Loucy (cell line): ENCODE data around the gene NLRP8.

Experiments
- H2AFZ ChIP-seq: fragments of 200-600 bp; sonication (generic); 2 replicates; pipeline ENCODE4 v1.6.0; 2016; ENCODE audit warnings: antibody characterized with exemption, mild to moderate bottlenecking, low read length, moderate library complexity
- H3F3A ChIP-seq: fragments of 200-600 bp; 2 replicates; pipeline ENCODE4 v1.6.0; 2016; ENCODE audit warnings: antibody characterized with exemption, low read depth, mild to moderate bottlenecking
- H3K27me3 ChIP-seq: fragments of 200-600 bp; sonication (generic); 2 replicates; pipeline ENCODE4 v1.6.1; 2014; ENCODE audit warnings: low read length, mild to moderate bottlenecking; ENCODE audit not compliant: insufficient read depth, poor library complexity, severe bottlenecking
- H3K36me3 ChIP-seq: fragments of 200-600 bp; sonication (generic); 2 replicates; pipeline ENCODE4 v1.6.1; 2016; ENCODE audit warnings: low read length; ENCODE audit not compliant: insufficient read depth
- H3K4me1 ChIP-seq: fragments of 200-600 bp; sonication (generic); 2 replicates; pipeline ENCODE4 v1.5.1; 2014; ENCODE audit warnings: low read length, mild to moderate bottlenecking; ENCODE audit not compliant: insufficient read depth, poor library complexity, severe bottlenecking
- H3K4me2 ChIP-seq: fragments of 200-600 bp; sonication (generic); 2 replicates; pipeline ENCODE4 v1.6.0; 2014; ENCODE audit warnings: antibody characterized with exemption, low read length, low read depth, mild to moderate bottlenecking; ENCODE audit not compliant: poor library complexity, severe bottlenecking
- H3K4me3 ChIP-seq: fragments of 200-600 bp; sonication (generic); 2 replicates; pipeline ENCODE4 v1.5.1; 2014; ENCODE audit warnings: low read length, mild to moderate bottlenecking, mixed read lengths; ENCODE audit not compliant: poor library complexity, severe bottlenecking
- H3K79me2 ChIP-seq: fragments of 200-600 bp; sonication (generic); 2 replicates; pipeline ENCODE4 v1.6.1; 2014; ENCODE audit warnings: low read length; ENCODE audit not compliant: insufficient read depth
- H3K9ac ChIP-seq: fragments of 200-600 bp; sonication (generic); 2 replicates; pipeline ENCODE4 v1.6.0; 2014; ENCODE audit warnings: mild to moderate bottlenecking, low read depth, low read length, moderate library complexity; ENCODE audit not compliant: poor library complexity, severe bottlenecking
- H3K9me2 ChIP-seq: fragments of 200-600 bp; sonication (generic); replicated peaks from 2 replicates; pipeline ENCODE4 v1.6.1; 2016; ENCODE audit warnings: low read depth, low read length, mixed read lengths
- H3K9me3 ChIP-seq: fragments of 200-600 bp; sonication (generic); 2 replicates; pipeline ENCODE4 v1.6.1; 2014; ENCODE audit warnings: mild to moderate bottlenecking, antibody characterized with exemption, low read length, low read depth; ENCODE audit not compliant: insufficient read depth
- H4K20me1 ChIP-seq: fragments of 200-600 bp; sonication (generic); 2 replicates; pipeline ENCODE4 v1.6.0; 2014; ENCODE audit warnings: antibody characterized with exemption, low read length, mild to moderate bottlenecking; ENCODE audit not compliant: insufficient read depth, poor library complexity, severe bottlenecking
- CTCF ChIP-seq: fragments of 200-600 bp; sonication (generic); conservative IDR thresholded peaks from 2 replicates; pipeline ENCODE4 v1.5.1; 2014; ENCODE audit warnings: mild to moderate bottlenecking, antibody characterized with exemption, low read length
- EZH2phosphoT487 ChIP-seq: fragments of 200-600 bp; IDR thresholded peaks from 2 replicates; pipeline ENCODE4 v1.6.1; 2018; ENCODE audit warnings: antibody characterized with exemption, mild to moderate bottlenecking, moderate library complexity, borderline replicate concordance

Gene NLRP8

GRCh38 chr19:55931936-55932386 is 15.7 kb upstream of the NLRP8 start, which contains the start of gene NLRP13:
NLRP13 (minus strand) TSS chr19:55932336; CDS start chr19:55932311, 25 bp downstream.
- no peaks in the 10 kb centered on the region for H3K36me3 ChIP-seq
- H2AFZ ChIP-seq = no peak within 1 kb of the TSS
- TF ChIP-seq CTCF (no peak), EZH2phosphoT487 (no peak)
- H3K9me2 ChIP-seq = no peaks in the 10 kb centered on the region
- no peaks in the 10 kb centered on the region; the same call in 1 of the 2 replicates for H3K9me3 ChIP-seq
- H3F3A ChIP-seq = no peaks in the 10 kb centered on the region
- no peaks in the 10 kb centered on the region for H3K4me1 ChIP-seq
- H3K79me2 ChIP-seq = no peaks in the 10 kb centered on the region
- H4K20me1 ChIP-seq = no peaks in the 10 kb centered on the region
- H3K4me3 ChIP-seq = no peak within 1 kb of the TSS
- H3K4me2 ChIP-seq = no peak within 1 kb of the TSS
- H3K9ac ChIP-seq = no peak within 1 kb of the TSS
- H3K27me3 ChIP-seq = no peaks in the 10 kb centered on the region

GRCh38 chr19:55935206-55935605 is 12.4 kb upstream of the NLRP8 start:
- H3K4me2 ChIP-seq = no peak overlapping the region
- H3K9ac ChIP-seq = no peak overlapping the region
- H3F3A ChIP-seq = no peaks in the 10 kb centered on the region
- H4K20me1 ChIP-seq = no peaks in the 10 kb centered on the region
- H3K4me1 ChIP-seq = no peaks in the 10 kb centered on the region
- no peaks in the 10 kb centered on the region for H3K9me2 ChIP-seq
- TF ChIP-seq CTCF (no peak), EZH2phosphoT487 (no peak)
- H2AFZ ChIP-seq = no peak overlapping the region
- H3K79me2 ChIP-seq = no peaks in the 10 kb centered on the region
- no peaks in the 10 kb centered on the region for H3K36me3 ChIP-seq
- no peaks in the 10 kb centered on the region for H3K27me3 ChIP-seq
- H3K9me3 ChIP-seq = peaks cover 4% of the 10 kb centered on the region; the same call in 1 of the 2 replicates
- no peak overlapping the region for H3K4me3 ChIP-seq

- Histone ChIP-seq H4K20me1 (no peaks in the 10 kb centered on the region), H2AFZ (no peak overlapping the region), H3K9me3 (peaks cover 8% of the 10 kb centered on the region; the same call in 1 of the 2 replicates), H3F3A (no peaks in the 10 kb centered on the region), H3K27me3 (no peaks in the 10 kb centered on the region), H3K4me2 (no peak overlapping the region), H3K9me2 (no peaks in the 10 kb centered on the region), H3K4me1 (no peaks in the 10 kb centered on the region), H3K36me3 (no peaks in the 10 kb centered on the region), H3K79me2 (no peaks in the 10 kb centered on the region), H3K4me3 (no peak overlapping the region), H3K9ac (no peak overlapping the region)
- TF ChIP-seq EZH2phosphoT487 (no peak), CTCF (no peak)
Observed at GRCh38 chr19:55939206-55939605, 8.4 kb upstream of the NLRP8 start.
